ENCODE results near the gene PXT1. TPM values are rescaled to one million over a fixed set of nuclear protein-coding genes. Genes with fewer than 3 reads are reported as not detected.

PXT1 gene
- total and polyA plus RNA-seq, 8 donors, result not detected

- Histone ChIP-seq H3K4me1 (peaks cover 0 to 12% (median 3%) of the 10 kb centered on the region in 4 donors), H3K36me3 (peaks cover 16 to 89% (median 77%) of the 10 kb centered on the region in 4 donors), H3K27ac (no peak overlapping the region), H3K9me3 (no peaks in the 10 kb centered on the region), H3K27me3 (no peaks in the 10 kb centered on the region), H3K4me3 (no peak overlapping the region)
- WGBS, 5 donors, result 58 to 78% (median 73%) methylated on average over 1 of the region's 1 CpG
- no peak for DNase-seq
- no peak for TF ChIP-seq POLR2A (IDR thresholded peaks at IDR 0.05)
- TF ChIP-seq POLR2AphosphoS5 (IDR thresholded peaks at IDR 0.05), result no peak
- no peak for TF ChIP-seq EP300 (IDR thresholded peaks at IDR 0.05)
- TF ChIP-seq, protein P1, sequence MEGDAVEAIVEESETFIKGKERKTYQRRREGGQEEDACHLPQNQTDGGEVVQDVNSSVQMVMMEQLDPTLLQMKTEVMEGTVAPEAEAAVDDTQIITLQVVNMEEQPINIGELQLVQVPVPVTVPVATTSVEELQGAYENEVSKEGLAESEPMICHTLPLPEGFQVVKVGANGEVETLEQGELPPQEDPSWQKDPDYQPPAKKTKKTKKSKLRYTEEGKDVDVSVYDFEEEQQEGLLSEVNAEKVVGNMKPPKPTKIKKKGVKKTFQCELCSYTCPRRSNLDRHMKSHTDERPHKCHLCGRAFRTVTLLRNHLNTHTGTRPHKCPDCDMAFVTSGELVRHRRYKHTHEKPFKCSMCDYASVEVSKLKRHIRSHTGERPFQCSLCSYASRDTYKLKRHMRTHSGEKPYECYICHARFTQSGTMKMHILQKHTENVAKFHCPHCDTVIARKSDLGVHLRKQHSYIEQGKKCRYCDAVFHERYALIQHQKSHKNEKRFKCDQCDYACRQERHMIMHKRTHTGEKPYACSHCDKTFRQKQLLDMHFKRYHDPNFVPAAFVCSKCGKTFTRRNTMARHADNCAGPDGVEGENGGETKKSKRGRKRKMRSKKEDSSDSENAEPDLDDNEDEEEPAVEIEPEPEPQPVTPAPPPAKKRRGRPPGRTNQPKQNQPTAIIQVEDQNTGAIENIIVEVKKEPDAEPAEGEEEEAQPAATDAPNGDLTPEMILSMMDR (IDR thresholded peaks at IDR 0.05), result no peak
- intact Hi-C loops (cut with DNase I; ENCODE audit: low total_unique reads), result no loop called here
These were observed 36.6 kb upstream of the PXT1 start for GRCh38 chr6:36479256-36479655.

DNA sequence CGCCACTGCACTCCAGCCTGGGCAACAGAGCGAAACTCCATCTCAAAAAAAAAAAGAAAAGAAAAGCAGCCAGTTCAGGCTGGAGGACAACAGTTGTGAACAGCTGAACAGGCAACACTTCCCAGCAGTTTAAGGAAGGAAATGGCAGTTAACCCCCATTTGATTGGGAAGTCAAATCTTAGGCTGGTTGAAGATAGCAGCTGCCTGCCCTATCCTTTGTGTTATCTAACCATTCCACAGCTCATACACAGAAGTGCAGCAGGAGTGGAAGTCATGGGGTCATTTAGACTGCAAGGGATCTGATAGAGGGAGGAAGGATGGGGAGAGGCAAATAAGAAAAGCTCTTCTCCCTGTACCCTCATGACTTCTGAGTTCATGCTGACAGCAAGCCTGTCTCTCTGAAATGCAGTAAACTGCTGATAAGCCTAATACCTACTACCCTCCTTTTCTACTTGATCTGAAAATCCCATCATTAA, 35.4 kb upstream of the PXT1 start:
- Histone ChIP-seq H3K27me3 (no peaks in the 10 kb centered on the region), H3K4me3 (no peak overlapping the region), H3K36me3 (peaks cover 18 to 90% (median 75%) of the 10 kb centered on the region in 4 donors), H3K4me1 (peaks cover 0 to 12% (median 3%) of the 10 kb centered on the region in 4 donors), H3K27ac (no peak overlapping the region), H3K9me3 (no peaks in the 10 kb centered on the region)
- TF ChIP-seq EP300 (IDR thresholded peaks at IDR 0.05) (no peak), POLR2A (IDR thresholded peaks at IDR 0.05) (no peak), POLR2AphosphoS5 (IDR thresholded peaks at IDR 0.05) (no peak)
- TF ChIP-seq, protein P1 (IDR thresholded peaks at IDR 0.05), result no peak
- intact Hi-C loops (cut with DNase I; ENCODE audit: low total_unique reads), result no loop called here
- DNase-seq, result no peak
- WGBS, 5 donors, result 73 to 100% (median 89%) methylated on average over 2 of the region's 2 CpGs

GRCh38 chr6:36469946-36470345, 27.3 kb upstream of the PXT1 start:
- Histone ChIP-seq H3K27ac (no peak overlapping the region), H3K27me3 (no peaks in the 10 kb centered on the region), H3K4me1 (peaks cover 0 to 10% (median 0%) of the 10 kb centered on the region in 4 donors), H3K9me3 (no peaks in the 10 kb centered on the region), H3K36me3 (peaks cover 14 to 51% (median 47%) of the 10 kb centered on the region in 4 donors), H3K4me3 (no peak overlapping the region)
- DNase-seq, result no peak
- intact Hi-C loops (cut with DNase I; ENCODE audit: low total_unique reads), result no loop called here
- WGBS, 5 donors, result 90 to 95% (median 94%) methylated on average over 3 of the region's 3 CpGs
- TF ChIP-seq EP300 (IDR thresholded peaks at IDR 0.05), result no peak
- TF ChIP-seq POLR2AphosphoS5 (IDR thresholded peaks at IDR 0.05), result no peak
- TF ChIP-seq, protein P1 (IDR thresholded peaks at IDR 0.05), result no peak
- no peak for TF ChIP-seq POLR2A (IDR thresholded peaks at IDR 0.05)

DNA sequence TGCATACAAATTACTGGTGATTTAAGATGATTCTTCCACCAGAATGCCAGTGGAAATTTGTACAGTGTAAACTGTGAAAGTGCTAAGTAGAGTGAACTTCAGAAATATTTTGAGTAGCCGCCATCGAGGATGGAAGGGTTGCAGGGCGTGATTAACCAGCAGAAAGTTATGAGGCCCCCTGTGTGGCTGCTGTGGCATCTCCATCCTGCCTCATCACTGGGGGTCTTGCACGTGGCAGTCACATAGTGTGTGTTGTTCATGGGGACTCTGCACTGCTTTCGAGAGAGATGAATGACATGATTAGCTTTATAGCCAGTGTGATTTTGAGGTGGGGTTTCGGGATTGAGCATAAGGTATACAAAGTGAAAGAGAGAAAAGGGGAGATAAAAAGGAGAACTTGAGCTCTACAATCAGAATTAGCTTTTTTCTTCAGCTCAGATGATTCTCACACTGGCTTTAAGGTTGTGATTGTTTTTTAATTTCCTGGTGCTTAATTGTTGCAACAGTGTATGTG, 26.6 kb upstream of the PXT1 start:
- 78 to 90% (median 84%) methylated on average over 6 of the region's 6 CpGs for WGBS, 5 donors
- TF ChIP-seq EP300 (IDR thresholded peaks at IDR 0.05), result no peak
- TF ChIP-seq, protein P1 (IDR thresholded peaks at IDR 0.05), result no peak
- TF ChIP-seq POLR2A (IDR thresholded peaks at IDR 0.05), result no peak
- TF ChIP-seq POLR2AphosphoS5 (IDR thresholded peaks at IDR 0.05), result no peak
- intact Hi-C loops (cut with DNase I; ENCODE audit: low total_unique reads), result no loop called here
- Histone ChIP-seq H3K27ac (no peak overlapping the region), H3K9me3 (no peaks in the 10 kb centered on the region), H3K4me3 (no peak overlapping the region), H3K4me1 (peaks cover 0 to 15% (median 0%) of the 10 kb centered on the region in 4 donors), H3K27me3 (no peaks in the 10 kb centered on the region), H3K36me3 (peaks cover 14 to 43% (median 39%) of the 10 kb centered on the region in 4 donors)
- no peak for DNase-seq
